Measurements from ENCODE around the gene SLC16A2.

The SLC16A2 gene

GRCh38 chrX:74551934-74552333 lies 130.6 kb downstream of the SLC16A2 start:
- H3K27me3 ChIP-seq (ENCODE audit: control insufficient read depth, insufficient read depth, low read length), result no peaks in the 10 kb centered on the region

GRCh38 chrX:74557378-74557777 lies 136.1 kb downstream of the SLC16A2 start:
- H3K36me3 ChIP-seq (ENCODE audit: control insufficient read depth, insufficient read depth, low read length), result no peaks in the 10 kb centered on the region
- H3K27me3 ChIP-seq (ENCODE audit: control insufficient read depth, insufficient read depth, low read length), result no peaks in the 10 kb centered on the region
- H3K9me3 ChIP-seq (ENCODE audit: control insufficient read depth, low read length), result no peaks in the 10 kb centered on the region
- H3K9ac ChIP-seq (ENCODE audit: low read length), result no peak overlapping the region
- no peaks in the 10 kb centered on the region for H3K4me1 ChIP-seq (ENCODE audit: control insufficient read depth, insufficient read depth, low read length)
- H3K4me3 ChIP-seq (ENCODE audit: low read length), result no peak overlapping the region

More at GRCh38 chrX:74551934-74552333, 130.6 kb downstream of the SLC16A2 start:
- no peaks in the 10 kb centered on the region for H3K4me1 ChIP-seq (ENCODE audit: control insufficient read depth, insufficient read depth, low read length)
- H3K4me3 ChIP-seq (ENCODE audit: low read length), result no peak overlapping the region
- H3K9me3 ChIP-seq (ENCODE audit: control insufficient read depth, low read length), result no peaks in the 10 kb centered on the region
- H3K9ac ChIP-seq (ENCODE audit: low read length), result no peak overlapping the region
- H3K36me3 ChIP-seq (ENCODE audit: control insufficient read depth, insufficient read depth, low read length), result no peaks in the 10 kb centered on the region

- Histone ChIP-seq H3K9me3 (ENCODE audit: control insufficient read depth, low read length) (no peaks in the 10 kb centered on the region), H3K4me1 (ENCODE audit: control insufficient read depth, insufficient read depth, low read length) (no peaks in the 10 kb centered on the region), H3K4me3 (ENCODE audit: low read length) (no peak overlapping the region), H3K9ac (ENCODE audit: low read length) (no peak overlapping the region), H3K36me3 (ENCODE audit: control insufficient read depth, insufficient read depth, low read length) (no peaks in the 10 kb centered on the region), H3K27me3 (ENCODE audit: control insufficient read depth, insufficient read depth, low read length) (no peaks in the 10 kb centered on the region)
Observed at GRCh38 chrX:74578137-74578536, 156.8 kb downstream of the SLC16A2 start.

GRCh38 chrX:74579597-74580198 lies 158.4 kb downstream of the SLC16A2 start:
- Histone ChIP-seq H3K9me3 (ENCODE audit: control insufficient read depth, low read length) (no peaks in the 10 kb centered on the region), H3K36me3 (ENCODE audit: control insufficient read depth, insufficient read depth, low read length) (no peaks in the 10 kb centered on the region), H3K4me1 (ENCODE audit: control insufficient read depth, insufficient read depth, low read length) (no peaks in the 10 kb centered on the region), H3K4me3 (ENCODE audit: low read length) (no peak overlapping the region), H3K9ac (ENCODE audit: low read length) (no peak overlapping the region), H3K27me3 (ENCODE audit: control insufficient read depth, insufficient read depth, low read length) (no peaks in the 10 kb centered on the region)

Measured in mucosa of stomach (tissue), 1 donor.